Measurements from ENCODE around the gene LIMS4. TPM values are rescaled to one million over a fixed set of nuclear protein-coding genes. Genes with fewer than 3 reads are reported as not detected.
"Not testable (repeated sequence)": the region's sequence is repeated elsewhere in the genome, so short reads cannot be mapped to it uniquely, and the experiment has no call there.

LIMS4 gene
- total RNA-seq (2021; fragmentation: NEBNext Ultra II Directional; extraction: Animal tissue kit (Norgen Biotek cat#: 25700)): 1 to 10 TPM in 5 of 6 experiments, under 1 TPM in 1; 0.24 to 2.1 (median 1.2) TPM
- long read RNA-seq, partial matches to known transcripts: 0 of 1 reads
- long read RNA-seq, other reads (novel, unspliced or antisense): 0 of 1 reads

GRCh38 chr2:110472171-110473058, at the start of gene LIMS4:
Gene LIMS4, minus strand, starts transcription at chr2:110472816. Its CDS starts 38 bp downstream, at chr2:110472778.
- not testable (repeated sequence) for DNase-seq; H3K4me3 Mint-ChIP-seq; H3K36me3 Mint-ChIP-seq (ENCODE audit: low read depth); H3K4me1 Mint-ChIP-seq (ENCODE audit: low read depth); H3K9me3 Mint-ChIP-seq; H3K27me3 Mint-ChIP-seq (ENCODE audit: insufficient read depth); H3K27ac Mint-ChIP-seq

GRCh38 chr2:110499755-110500377, 27.2 kb upstream of the LIMS4 start:
- not testable (repeated sequence) for H3K27ac Mint-ChIP-seq; H3K4me1 Mint-ChIP-seq (ENCODE audit: low read depth); DNase-seq; H3K9me3 Mint-ChIP-seq; H3K27me3 Mint-ChIP-seq (ENCODE audit: insufficient read depth); H3K36me3 Mint-ChIP-seq (ENCODE audit: low read depth); H3K4me3 Mint-ChIP-seq

GRCh38 chr2:110496027-110496426, 23.4 kb upstream of the LIMS4 start:
- H3K36me3 Mint-ChIP-seq (ENCODE audit: low read depth); H3K27me3 Mint-ChIP-seq (ENCODE audit: insufficient read depth); H3K9me3 Mint-ChIP-seq; H3K27ac Mint-ChIP-seq; DNase-seq; H3K4me3 Mint-ChIP-seq; H3K4me1 Mint-ChIP-seq (ENCODE audit: low read depth): not testable (repeated sequence)

- not testable (repeated sequence) for H3K36me3 Mint-ChIP-seq (ENCODE audit: low read depth); H3K27ac Mint-ChIP-seq; H3K9me3 Mint-ChIP-seq; H3K27me3 Mint-ChIP-seq (ENCODE audit: insufficient read depth); H3K4me1 Mint-ChIP-seq (ENCODE audit: low read depth); DNase-seq; H3K4me3 Mint-ChIP-seq
Measured at GRCh38 chr2:110494488-110494887, 21.9 kb upstream of the LIMS4 start.

- not testable (repeated sequence) for H3K36me3 Mint-ChIP-seq (ENCODE audit: low read depth); H3K4me3 Mint-ChIP-seq; DNase-seq
Measured at GRCh38 chr2:110488991-110489390, 16.4 kb upstream of the LIMS4 start.

GRCh38 chr2:110482697-110483096, 10.1 kb upstream of the LIMS4 start:
- H3K27ac Mint-ChIP-seq; H3K4me3 Mint-ChIP-seq; H3K27me3 Mint-ChIP-seq (ENCODE audit: insufficient read depth); H3K4me1 Mint-ChIP-seq (ENCODE audit: low read depth); H3K9me3 Mint-ChIP-seq; H3K36me3 Mint-ChIP-seq (ENCODE audit: low read depth); DNase-seq: not testable (repeated sequence)

More at GRCh38 chr2:110488991-110489390, 16.4 kb upstream of the LIMS4 start:
- H3K27me3 Mint-ChIP-seq (ENCODE audit: insufficient read depth); H3K9me3 Mint-ChIP-seq; H3K27ac Mint-ChIP-seq; H3K4me1 Mint-ChIP-seq (ENCODE audit: low read depth): not testable (repeated sequence)

GRCh38 chr2:110481200-110481599, 8.6 kb upstream of the LIMS4 start:
- DNase-seq: not testable (repeated sequence)

GRCh38 chr2:110480084-110480483, 7.5 kb upstream of the LIMS4 start:
- H3K4me3 Mint-ChIP-seq; DNase-seq; H3K36me3 Mint-ChIP-seq (ENCODE audit: low read depth); H3K9me3 Mint-ChIP-seq; H3K27ac Mint-ChIP-seq; H3K27me3 Mint-ChIP-seq (ENCODE audit: insufficient read depth); H3K4me1 Mint-ChIP-seq (ENCODE audit: low read depth): not testable (repeated sequence)

More at GRCh38 chr2:110481200-110481599, 8.6 kb upstream of the LIMS4 start:
- not testable (repeated sequence) for H3K4me1 Mint-ChIP-seq (ENCODE audit: low read depth); H3K9me3 Mint-ChIP-seq; H3K27ac Mint-ChIP-seq; H3K36me3 Mint-ChIP-seq (ENCODE audit: low read depth); H3K4me3 Mint-ChIP-seq; H3K27me3 Mint-ChIP-seq (ENCODE audit: insufficient read depth)

- not testable (repeated sequence) for H3K27ac Mint-ChIP-seq; H3K9me3 Mint-ChIP-seq; H3K27me3 Mint-ChIP-seq (ENCODE audit: insufficient read depth); H3K4me3 Mint-ChIP-seq; DNase-seq; H3K4me1 Mint-ChIP-seq (ENCODE audit: low read depth); H3K36me3 Mint-ChIP-seq (ENCODE audit: low read depth)
Measured at GRCh38 chr2:110477370-110477769, 4.8 kb upstream of the LIMS4 start.

- not testable (repeated sequence) for DNase-seq; H3K27me3 Mint-ChIP-seq (ENCODE audit: insufficient read depth); H3K27ac Mint-ChIP-seq; H3K4me3 Mint-ChIP-seq; H3K36me3 Mint-ChIP-seq (ENCODE audit: low read depth); H3K4me1 Mint-ChIP-seq (ENCODE audit: low read depth); H3K9me3 Mint-ChIP-seq
Measured at GRCh38 chr2:110476952-110477351, 4.3 kb upstream of the LIMS4 start.

GRCh38 chr2:110475627-110476359, 3.2 kb upstream of the LIMS4 start:
- not testable (repeated sequence) for DNase-seq; H3K4me3 Mint-ChIP-seq; H3K27me3 Mint-ChIP-seq (ENCODE audit: insufficient read depth); H3K9me3 Mint-ChIP-seq; H3K27ac Mint-ChIP-seq; H3K4me1 Mint-ChIP-seq (ENCODE audit: low read depth); H3K36me3 Mint-ChIP-seq (ENCODE audit: low read depth)

GRCh38 chr2:110474898-110475297, 2.3 kb upstream of the LIMS4 start:
- not testable (repeated sequence) for H3K27ac Mint-ChIP-seq; H3K36me3 Mint-ChIP-seq (ENCODE audit: low read depth); H3K4me1 Mint-ChIP-seq (ENCODE audit: low read depth); H3K4me3 Mint-ChIP-seq; H3K9me3 Mint-ChIP-seq; H3K27me3 Mint-ChIP-seq (ENCODE audit: insufficient read depth); DNase-seq

GRCh38 chr2:110473059-110473358, 393 bp upstream of the LIMS4 start:
- H3K4me3 Mint-ChIP-seq; DNase-seq; H3K27ac Mint-ChIP-seq; H3K4me1 Mint-ChIP-seq (ENCODE audit: low read depth); H3K27me3 Mint-ChIP-seq (ENCODE audit: insufficient read depth); H3K9me3 Mint-ChIP-seq; H3K36me3 Mint-ChIP-seq (ENCODE audit: low read depth): not testable (repeated sequence)

Measured in HFFc6 (cell line).